GM21515 (cell line): ENCODE results near the gene FAM53A.

Source experiments
- ATAC-seq: cut with Tn5 transposase; IDR thresholded peaks from one replicate; pipeline ENCODE4 v1.9.1; 2021; ENCODE audit not compliant: unreplicated experiment

FAM53A gene

DNA sequence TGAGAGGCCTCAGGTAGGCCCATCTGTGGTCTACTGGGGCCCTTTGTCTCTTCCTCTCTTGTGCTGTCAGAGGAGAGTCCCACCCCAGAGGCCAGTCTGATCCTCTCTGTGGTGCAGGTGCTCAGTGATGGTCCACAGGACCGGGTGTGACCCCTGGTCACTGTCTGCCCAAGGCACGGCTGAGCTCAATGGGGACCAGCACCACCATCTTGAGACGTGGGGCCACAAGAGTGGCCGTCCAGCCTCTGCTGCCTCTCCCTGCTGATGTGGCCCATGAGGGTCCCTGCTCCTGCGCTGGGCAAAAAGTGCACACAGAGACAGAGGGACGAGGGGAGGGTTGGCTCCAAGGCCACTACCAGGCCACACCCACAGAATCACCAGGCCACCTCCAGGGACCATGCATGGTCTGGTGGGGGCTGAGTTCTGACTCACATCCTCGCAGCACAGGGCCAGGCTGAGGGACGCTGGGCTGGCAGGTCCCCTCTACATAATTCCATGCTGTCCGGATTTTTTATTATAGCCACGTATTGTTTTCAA is 88.3 kb downstream of the FAM53A start:
- no peak for ATAC-seq

GRCh38 chr4:1594871-1595788 is 89.0 kb downstream of the FAM53A start:
- ATAC-seq, result no peak

DNA sequence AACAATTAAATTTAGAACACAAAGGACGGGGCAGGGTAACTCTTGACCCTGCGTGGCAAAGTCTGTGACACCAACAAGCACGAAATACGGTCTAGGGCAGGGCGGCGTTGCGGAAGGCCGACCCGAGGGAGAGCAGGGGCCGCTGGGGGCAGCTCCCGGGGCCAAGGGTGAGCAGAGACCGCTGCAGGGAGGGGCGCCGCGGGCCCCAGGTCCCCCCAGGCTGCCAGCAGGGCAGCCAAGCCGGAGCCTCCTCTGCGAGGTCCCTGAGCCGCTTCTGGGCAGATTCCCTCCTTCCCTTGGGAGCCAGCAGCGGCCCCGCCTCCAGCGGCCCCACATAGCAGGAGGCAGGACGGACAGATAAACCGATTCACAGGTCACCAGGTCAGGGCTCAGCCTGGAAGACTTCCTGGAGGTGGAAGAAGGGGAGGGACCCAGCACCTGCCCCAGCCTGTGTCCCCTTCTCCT is 90.2 kb downstream of the FAM53A start:
- ATAC-seq, result no peak

- no peak for ATAC-seq
Measured at GRCh38 chr4:1593458-1593857, 90.7 kb downstream of the FAM53A start.

GRCh38 chr4:1592709-1593417 is 91.2 kb downstream of the FAM53A start:
- ATAC-seq, result no peak

DNA sequence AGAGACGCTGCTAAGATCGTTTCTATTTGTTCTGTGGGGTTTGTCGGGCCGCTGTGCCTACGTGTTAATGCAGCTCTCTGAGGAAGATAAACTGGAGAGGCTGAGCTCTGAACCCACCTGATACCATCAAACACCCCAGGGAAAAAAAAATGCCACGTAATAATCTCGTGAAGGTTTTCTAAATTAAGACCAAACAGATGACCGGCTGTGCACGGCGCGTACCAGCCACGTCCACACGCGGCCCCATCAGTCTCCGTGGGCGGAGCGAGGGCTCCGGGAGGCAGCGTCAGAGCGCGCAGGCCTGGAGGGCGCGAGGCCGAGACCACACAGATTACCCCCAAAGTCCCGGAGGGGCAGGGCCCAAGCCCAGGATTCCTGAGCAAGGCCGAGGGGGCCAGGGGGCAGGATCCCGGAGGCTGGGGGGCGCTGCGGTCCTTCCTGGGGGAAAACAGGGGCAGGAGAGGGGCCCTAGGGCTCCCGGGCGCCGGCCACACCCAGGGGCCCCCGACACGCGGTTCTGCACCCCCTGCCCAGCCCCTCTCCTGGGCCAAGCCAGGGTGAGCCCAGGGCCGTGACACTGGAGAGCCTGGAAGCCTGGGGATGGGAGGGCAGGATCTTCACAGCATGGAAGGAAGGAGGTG is 91.9 kb downstream of the FAM53A start:
- no peak for ATAC-seq

- ATAC-seq, result no peak
Measured at GRCh38 chr4:1591107-1591506, 93.0 kb downstream of the FAM53A start.

- no peak for ATAC-seq
Measured at GRCh38 chr4:1590244-1590643, 93.9 kb downstream of the FAM53A start.
